A673 (cell line): ENCODE results near the gene CDY2A. TPM values are rescaled to one million over a fixed set of nuclear protein-coding genes. Genes with fewer than 3 reads are reported as not detected.
"Not testable (repeated sequence)": the region's sequence is repeated elsewhere in the genome, so short reads cannot be mapped to it uniquely, and the experiment has no call there.

ENCODE experiments used
- Bru-seq: library from RNA; stranded (reverse); fragments of 400-500 nt; gene quantifications from one replicate; lab custom pipeline; 2021; lab: Mats Ljungman, UMichigan
- BruChase-seq, 2 experiments: library from RNA; stranded (reverse); fragments of 400-500 nt; gene quantifications; one replicate each; lab custom pipeline; 2021; lab: Mats Ljungman, UMichigan
- BruUV-seq: library from RNA; stranded (reverse); fragments of 400-500 nt; replicated peaks from 2 replicates; lab custom pipeline; 2021; lab: Mats Ljungman, UMichigan
- CTCF ChIA-PET: fragments of 300-600 bp; sonication (Branson Sonifier 250); formaldehyde crosslinking; loops from one replicate; lab custom pipeline; 2022; ENCODE audit warnings: antibody characterized with exemption; lab: Charles Lee
- POLR2A ChIA-PET: fragments of 300-600 bp; sonication (Branson Sonifier 250); formaldehyde crosslinking; loops from one replicate; lab custom pipeline; 2022; ENCODE audit warnings: antibody characterized with exemption; ENCODE audit not compliant: low non-redundant PET; lab: Charles Lee
- DNase-seq: peaks from one replicate; pipeline ENCODE4 v3.0.0-alpha.2; 2015; ENCODE audit warnings: low spot score
- H3K27ac ChIP-seq: fragments of 200-600 bp; sonication (generic); 2 replicates; pipeline ENCODE4 v1.5.1; 2016; ENCODE audit warnings: mixed run types, low read depth, mild to moderate bottlenecking, mixed read lengths, antibody characterized with exemption, low read length; ENCODE audit not compliant: poor library complexity, severe bottlenecking
- H3K27me3 ChIP-seq: fragments of 200-600 bp; sonication (generic); replicated peaks from 2 replicates; pipeline ENCODE4 v1.6.1; 2017; ENCODE audit warnings: mixed run types, low read depth, mild to moderate bottlenecking, mixed read lengths, antibody characterized with exemption, low read length; ENCODE audit not compliant: insufficient read depth, poor library complexity
- H3K36me3 ChIP-seq: fragments of 200-600 bp; sonication (generic); 2 replicates; pipeline ENCODE4 v1.6.1; 2016; ENCODE audit warnings: mixed run types, mild to moderate bottlenecking, mixed read lengths, antibody characterized with exemption, low read length; ENCODE audit not compliant: insufficient read depth, poor library complexity, severe bottlenecking
- H3K4me1 ChIP-seq: fragments of 200-600 bp; sonication (generic); 2 replicates; pipeline ENCODE4 v1.6.1; 2017; ENCODE audit warnings: mixed run types, mild to moderate bottlenecking, mixed read lengths, antibody characterized with exemption, low read length; ENCODE audit not compliant: insufficient read depth, poor library complexity, severe bottlenecking
- H3K4me3 ChIP-seq: fragments of 200-600 bp; sonication (generic); 2 replicates; pipeline ENCODE4 v1.5.1; 2016; ENCODE audit warnings: low read depth, mixed run types, mild to moderate bottlenecking, mixed read lengths, low read length; ENCODE audit not compliant: poor library complexity, severe bottlenecking
- H3K9me3 ChIP-seq: fragments of 200-600 bp; sonication (generic); 2 replicates; pipeline ENCODE4 v1.6.1; 2016; ENCODE audit warnings: mixed run types, low read depth, mild to moderate bottlenecking, mixed read lengths, antibody characterized with exemption, low read length; ENCODE audit not compliant: poor library complexity, severe bottlenecking
- intact Hi-C: fragments of 100-400 bp; cut with micrococcal nuclease; formaldehyde crosslinking; loops from one replicate; pipeline ENCODE4 v1.10.0; 2022; ENCODE audit not compliant: unreplicated experiment
- long read RNA-seq: library from polyadenylated mRNA; stranded (forward); transcript quantifications from one replicate; pipeline ENCODE4 v2.0.0, GENCODE V29; 2022
- total RNA-seq: library from RNA; stranded (reverse); gene quantifications from 2 replicates; pipeline ENCODE4 v1.2.3, GENCODE V29; 2021

The CDY2A gene, protein sequence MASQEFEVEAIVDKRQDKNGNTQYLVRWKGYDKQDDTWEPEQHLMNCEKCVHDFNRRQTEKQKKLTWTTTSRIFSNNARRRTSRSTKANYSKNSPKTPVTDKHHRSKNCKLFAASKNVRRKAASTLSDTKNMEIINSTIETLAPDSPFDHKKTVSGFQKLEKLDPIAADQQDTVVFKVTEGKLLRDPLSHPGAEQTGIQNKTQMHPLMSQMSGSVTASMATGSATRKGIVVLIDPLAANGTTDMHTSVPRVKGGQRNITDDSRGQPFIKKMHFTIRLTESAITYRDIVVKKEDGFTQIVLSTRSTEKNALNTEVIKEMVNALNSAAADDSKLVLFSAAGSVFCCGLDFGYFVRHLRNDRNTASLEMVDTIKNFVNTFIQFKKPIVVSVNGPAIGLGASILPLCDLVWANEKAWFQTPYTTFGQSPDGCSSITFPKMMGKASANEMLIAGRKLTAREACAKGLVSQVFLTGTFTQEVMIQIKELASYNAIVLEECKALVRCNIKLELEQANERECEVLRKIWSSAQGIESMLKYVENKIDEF
- total RNA-seq = not detected in 2 replicates
- not detected for Bru-seq, nascent RNA
- not detected for BruChase-seq, experiment 1, labeled RNA remaining after a 2-hour chase
- BruChase-seq, experiment 2, labeled RNA remaining after a 6-hour chase = not detected
- long read RNA-seq = 0 reads

DNA sequence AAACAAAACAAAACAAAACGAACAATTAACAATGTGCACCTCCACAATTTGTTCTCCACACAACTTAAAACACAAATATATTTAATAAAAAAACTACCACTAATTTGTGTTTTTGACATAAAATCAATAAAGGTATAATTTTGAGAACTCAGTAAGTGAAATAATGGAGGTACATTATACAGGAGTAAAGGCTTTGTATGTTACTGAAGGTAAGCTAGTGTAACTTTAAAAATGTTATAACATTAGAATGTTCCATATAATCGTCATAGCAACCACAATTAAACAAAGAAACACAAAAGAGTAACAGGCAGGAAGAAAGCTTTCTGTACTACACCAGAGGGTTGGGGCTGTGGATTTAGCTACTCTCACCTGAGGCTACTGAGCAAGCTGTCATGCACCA lies at the start of gene CDY2A:
Gene CDY2A (plus strand): TSS at position 301 of the 400 bp plus-strand sequence. CDS start 328 bp downstream, outside the sequence.
- H3K36me3 ChIP-seq, H3K27ac ChIP-seq, H3K9me3 ChIP-seq, H3K27me3 ChIP-seq, BruUV-seq, H3K4me1 ChIP-seq, POLR2A ChIA-PET, intact Hi-C loops, CTCF ChIA-PET, H3K4me3 ChIP-seq, DNase-seq: not testable (repeated sequence)

DNA sequence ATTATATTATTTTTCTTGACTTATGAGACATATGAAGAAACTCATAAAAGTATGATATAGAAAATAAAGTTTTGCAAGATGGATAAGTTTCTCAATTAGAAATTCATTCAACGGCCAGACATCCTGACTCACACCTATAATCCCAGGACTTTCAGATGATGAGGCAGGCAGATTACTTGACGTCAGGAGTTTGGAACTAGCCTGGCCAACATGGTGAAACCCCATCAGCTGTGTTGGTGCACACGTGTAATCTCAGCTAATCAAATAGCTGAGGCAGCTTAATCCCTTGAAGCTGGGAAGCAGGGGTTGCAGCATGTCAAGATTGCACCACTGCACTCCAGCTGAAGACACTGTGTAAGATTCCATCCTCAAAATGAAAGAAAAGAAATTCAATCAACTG lies 28.0 kb upstream of the CDY2A start:
- H3K4me1 ChIP-seq, intact Hi-C loops, H3K9me3 ChIP-seq, BruUV-seq, POLR2A ChIA-PET, H3K4me3 ChIP-seq, H3K27me3 ChIP-seq, CTCF ChIA-PET, H3K27ac ChIP-seq, DNase-seq, H3K36me3 ChIP-seq: not testable (repeated sequence)

DNA sequence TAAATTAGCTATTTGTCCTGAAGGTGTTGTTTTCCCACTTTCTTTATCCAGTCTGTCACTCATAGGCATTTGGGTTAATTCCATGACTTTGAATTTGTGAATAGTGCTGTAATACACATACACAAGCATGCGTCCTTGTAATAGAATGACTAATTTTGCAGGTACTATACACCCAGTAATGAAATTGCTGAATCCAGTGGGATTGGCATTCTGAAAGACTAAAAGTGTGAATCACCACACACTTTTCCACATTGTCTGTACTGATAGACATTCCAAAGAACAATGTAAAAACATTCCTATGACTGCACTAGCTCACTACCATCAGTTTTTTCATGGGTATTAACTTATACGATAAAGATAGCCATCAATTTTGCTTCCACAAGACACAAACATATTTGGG lies 27.3 kb upstream of the CDY2A start:
- H3K27me3 ChIP-seq, intact Hi-C loops, CTCF ChIA-PET, H3K36me3 ChIP-seq, BruUV-seq, H3K4me1 ChIP-seq, DNase-seq, POLR2A ChIA-PET, H3K27ac ChIP-seq, H3K4me3 ChIP-seq, H3K9me3 ChIP-seq: not testable (repeated sequence)

DNA sequence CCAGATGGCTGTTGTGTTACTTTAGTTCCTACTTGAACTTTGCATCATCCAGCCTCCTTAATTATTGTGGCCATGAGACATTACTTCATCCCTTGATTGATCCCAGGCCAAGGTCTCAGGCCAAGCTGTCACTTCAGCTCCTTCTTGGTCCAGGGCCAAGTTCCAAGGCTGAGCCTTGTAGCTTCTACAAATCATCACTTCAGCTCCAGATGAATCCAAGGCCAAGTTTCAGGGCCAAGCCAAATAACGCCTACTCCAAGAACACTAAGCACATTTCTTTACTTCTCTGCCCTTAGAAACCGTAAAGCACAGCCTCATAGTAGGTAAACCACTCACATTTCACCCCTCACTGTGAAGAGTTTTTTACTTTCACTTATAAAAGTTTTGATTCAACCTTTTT lies 1.7 kb upstream of the CDY2A start:
- DNase-seq, H3K27me3 ChIP-seq, H3K9me3 ChIP-seq, CTCF ChIA-PET, H3K4me3 ChIP-seq, POLR2A ChIA-PET, H3K36me3 ChIP-seq, BruUV-seq, H3K27ac ChIP-seq, intact Hi-C loops, H3K4me1 ChIP-seq: not testable (repeated sequence)

DNA sequence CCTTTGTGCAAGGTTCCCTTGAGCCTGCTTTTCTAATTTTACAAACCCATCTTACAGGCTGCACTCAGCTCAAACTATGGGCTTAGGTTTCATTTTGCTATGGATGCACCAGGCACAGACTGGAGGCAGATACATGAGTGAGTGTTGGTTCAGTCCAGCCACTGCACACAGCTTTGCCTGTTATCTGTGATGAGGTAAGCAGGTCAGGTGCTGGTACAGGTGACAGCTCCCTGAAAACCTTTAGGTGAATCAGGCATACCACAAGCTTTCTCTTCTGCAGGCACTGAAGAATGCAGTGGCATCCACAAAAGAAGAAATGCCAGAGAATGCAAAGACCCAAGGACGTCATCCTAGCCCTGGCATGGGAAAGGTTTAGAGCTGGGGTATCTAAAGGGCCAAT lies 3.3 kb downstream of the CDY2A start:
- H3K4me3 ChIP-seq, BruUV-seq, H3K4me1 ChIP-seq, CTCF ChIA-PET, H3K9me3 ChIP-seq, H3K27me3 ChIP-seq, DNase-seq, intact Hi-C loops, POLR2A ChIA-PET, H3K36me3 ChIP-seq, H3K27ac ChIP-seq: not testable (repeated sequence)

DNA sequence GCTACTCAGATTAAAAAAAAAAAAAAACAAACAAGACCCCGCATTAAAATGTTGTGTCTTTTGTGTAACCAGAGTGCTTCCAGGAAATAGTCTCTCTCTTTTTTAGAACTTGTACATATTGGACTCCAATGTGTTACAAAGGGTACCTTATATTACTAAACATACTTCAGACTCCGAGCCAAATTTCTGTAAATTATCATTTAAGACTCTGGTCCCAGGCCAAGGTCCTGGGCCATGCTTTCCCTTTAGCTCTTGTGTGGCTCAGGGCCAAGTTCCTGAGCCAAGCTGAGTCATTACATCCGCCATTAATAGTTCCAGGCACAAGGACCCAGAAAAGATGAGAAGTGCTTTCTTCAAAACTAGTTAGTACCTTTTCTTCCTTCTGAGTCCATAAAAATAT lies 4.6 kb downstream of the CDY2A start:
- CTCF ChIA-PET, DNase-seq, H3K4me3 ChIP-seq, intact Hi-C loops, POLR2A ChIA-PET, H3K36me3 ChIP-seq, H3K4me1 ChIP-seq, H3K9me3 ChIP-seq, H3K27ac ChIP-seq, BruUV-seq, H3K27me3 ChIP-seq: not testable (repeated sequence)

DNA sequence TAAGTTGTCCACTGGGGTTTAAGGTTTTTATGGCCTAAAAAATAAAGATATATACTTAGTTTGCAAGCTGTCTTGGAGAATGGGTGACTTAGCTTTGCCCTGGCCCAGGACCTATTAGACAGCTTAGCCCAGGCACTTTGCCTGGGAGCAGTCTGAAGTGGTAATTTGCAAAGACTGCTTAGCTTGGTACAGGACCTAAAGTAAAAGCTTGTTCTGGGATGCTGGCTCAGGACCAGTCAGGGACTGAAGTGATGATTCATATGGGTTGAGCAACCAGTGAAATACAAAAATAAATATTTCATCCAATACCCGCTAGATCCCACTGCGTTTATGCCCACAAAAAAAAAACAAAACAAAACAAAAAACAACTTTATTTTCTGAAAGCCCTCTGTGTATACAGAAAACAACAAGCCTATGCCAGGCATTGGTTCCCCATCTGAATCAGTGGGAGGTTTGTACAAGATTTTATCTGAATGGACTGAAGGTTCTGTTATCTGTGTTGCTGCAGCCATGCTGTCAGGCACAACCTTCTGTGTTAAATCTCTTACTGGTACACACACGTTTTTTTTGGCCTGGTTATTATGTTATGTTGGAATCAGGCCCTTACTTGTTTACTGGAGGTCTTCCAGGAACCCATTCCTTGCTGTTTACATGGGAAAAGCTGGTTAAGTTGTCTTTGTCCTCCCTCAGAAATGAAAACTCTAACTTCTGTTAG lies 8.7 kb downstream of the CDY2A start:
- DNase-seq, H3K27ac ChIP-seq, H3K4me1 ChIP-seq, H3K27me3 ChIP-seq, H3K9me3 ChIP-seq, CTCF ChIA-PET, intact Hi-C loops, H3K36me3 ChIP-seq, BruUV-seq, H3K4me3 ChIP-seq, POLR2A ChIA-PET: not testable (repeated sequence)
